ENCODE results near the gene HSH2D.

HSH2D gene

DNA sequence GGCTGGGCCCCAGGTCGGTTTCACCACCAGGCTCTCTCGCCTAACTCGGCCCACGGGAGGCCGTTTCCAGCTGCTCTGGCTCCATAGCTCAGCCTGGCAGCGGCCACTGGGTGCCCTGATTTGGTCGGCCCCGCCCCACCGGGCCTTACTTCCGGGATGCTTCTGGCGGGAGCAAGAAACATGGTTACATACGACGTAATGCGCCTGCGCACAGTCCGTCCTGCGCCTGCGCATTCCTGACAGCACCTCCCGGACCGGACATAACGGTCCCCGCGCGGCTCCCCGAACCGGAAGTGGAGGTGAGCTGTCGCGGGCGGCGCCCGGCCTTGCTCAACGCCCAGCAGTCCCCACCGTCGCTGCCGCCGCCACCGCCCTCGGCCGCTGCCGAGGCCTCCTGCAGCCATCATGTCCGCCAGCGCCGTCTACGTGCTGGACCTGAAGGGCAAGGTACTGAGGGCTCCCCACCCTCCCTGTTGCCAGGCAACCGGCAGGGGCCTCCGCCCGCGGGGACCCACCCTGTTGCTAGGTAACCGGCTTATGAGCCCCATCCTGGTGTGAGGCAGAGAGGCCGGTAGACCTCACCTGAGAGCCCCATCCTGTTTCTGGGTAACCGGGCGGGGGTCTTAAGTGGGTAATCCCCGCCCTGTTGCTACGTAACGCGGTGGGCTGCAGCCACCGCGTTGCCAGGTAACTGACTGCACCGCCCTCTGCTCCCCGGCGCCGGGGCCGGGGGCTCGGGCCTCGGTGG is 54.3 kb downstream of the HSH2D start, which contains the start of gene AP1M1:
TSS of gene AP1M1 (plus strand) at position 290 of the 748 bp plus-strand sequence. CDS start at position 406, 116 bp downstream.
- peak; percentile 98 for DNase-seq (ENCODE audit: low spot score)

- no peak for DNase-seq (ENCODE audit: low spot score)
Observed at GRCh38 chr19:16198370-16198651, 54.8 kb downstream of the HSH2D start.

GRCh38 chr19:16199275-16199932 is 55.9 kb downstream of the HSH2D start:
- DNase-seq (ENCODE audit: low spot score): no peak

DNA sequence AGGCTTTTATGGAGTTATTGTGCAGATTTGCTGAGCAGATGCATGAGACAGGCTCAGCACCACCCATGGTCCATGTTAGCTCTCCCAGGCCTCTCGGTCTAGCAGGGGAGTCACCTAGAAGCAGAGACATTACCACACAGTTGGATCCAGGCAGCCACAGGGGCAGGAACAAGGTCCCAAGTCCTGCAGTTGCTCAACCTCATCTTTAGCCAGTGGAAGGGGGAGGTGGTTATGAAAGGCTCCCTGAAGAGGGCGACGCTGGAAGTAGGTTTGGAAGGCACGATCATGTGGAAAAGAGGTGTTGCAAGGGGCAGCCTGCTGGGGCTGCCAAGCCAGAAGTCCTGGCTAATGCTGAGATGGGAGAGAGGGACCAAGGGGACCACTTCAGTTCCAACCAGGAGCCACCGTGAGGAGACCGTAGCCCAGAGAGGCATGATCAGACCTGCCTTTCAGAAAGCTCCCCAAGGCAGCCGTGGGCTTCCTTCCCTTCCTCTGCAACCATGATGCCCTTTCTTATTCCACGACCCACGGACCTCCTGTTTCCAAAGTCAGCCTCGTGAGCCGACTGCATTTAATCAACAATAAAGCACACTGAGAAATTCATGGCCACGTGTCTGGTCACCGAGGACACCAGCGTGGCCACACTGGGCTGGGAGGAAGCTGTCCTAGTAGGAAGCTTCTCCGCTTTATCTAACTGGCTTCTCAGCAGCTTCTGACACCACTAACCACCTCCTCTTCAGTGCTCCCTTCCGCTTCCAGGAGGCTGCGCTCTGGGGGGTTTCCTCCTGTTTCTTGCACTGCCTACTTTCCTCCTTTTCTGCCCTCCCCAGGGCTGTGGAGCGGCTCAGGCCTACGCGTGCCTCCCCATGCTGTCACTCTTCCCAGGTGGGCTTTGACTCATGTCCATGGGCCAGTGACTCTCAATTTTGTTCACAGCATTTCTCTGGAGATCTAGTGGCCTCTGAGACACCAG is 56.8 kb downstream of the HSH2D start:
- DNase-seq (ENCODE audit: low spot score): no peak

GRCh38 chr19:16201011-16201391 is 57.5 kb downstream of the HSH2D start:
- DNase-seq (ENCODE audit: low spot score): no peak

DNA sequence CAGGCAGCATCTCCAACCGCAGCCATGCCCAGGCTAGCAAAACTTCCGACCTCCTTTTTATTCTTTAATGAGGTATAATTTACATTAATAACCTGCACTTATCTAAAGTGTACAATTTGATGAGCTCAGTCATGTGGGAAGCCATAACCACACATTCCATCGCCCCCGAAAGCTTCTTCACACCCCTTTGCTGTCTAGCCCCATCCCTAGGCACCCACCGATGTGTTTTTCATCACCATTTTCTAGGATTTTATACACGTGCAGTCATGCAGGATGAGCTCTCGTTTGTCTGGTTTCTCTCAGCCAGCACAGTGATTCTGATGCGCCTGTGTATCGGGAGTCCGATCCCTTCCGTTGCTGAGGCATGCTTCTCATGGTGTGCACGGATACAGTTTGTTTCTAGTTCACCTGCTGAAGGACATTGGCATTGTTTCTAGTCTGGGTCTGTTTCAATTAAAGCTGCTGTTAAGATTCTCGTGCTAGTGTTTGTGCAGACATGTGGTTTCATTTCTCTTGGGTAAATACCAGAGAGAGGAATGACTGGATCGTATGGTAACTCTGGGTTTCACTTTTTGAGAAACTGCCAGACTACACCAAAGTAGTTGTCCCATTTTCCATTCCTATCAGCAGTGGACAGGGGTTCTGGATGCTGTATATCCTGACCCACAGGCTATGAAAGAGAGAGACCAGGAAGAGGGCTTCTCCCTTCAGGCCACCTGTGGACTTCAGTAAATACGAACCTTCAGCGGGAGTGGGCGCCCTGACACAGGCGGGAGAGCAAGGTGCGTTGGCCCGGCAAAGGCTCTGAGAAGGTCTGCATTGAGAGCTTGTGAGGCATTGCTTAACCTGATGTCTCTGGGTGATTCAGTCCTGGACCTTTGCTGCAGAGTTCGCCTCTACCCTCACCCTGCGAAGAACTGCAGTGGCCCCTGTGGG is 59.1 kb downstream of the HSH2D start:
- no peak for DNase-seq (ENCODE audit: low spot score)

DNA sequence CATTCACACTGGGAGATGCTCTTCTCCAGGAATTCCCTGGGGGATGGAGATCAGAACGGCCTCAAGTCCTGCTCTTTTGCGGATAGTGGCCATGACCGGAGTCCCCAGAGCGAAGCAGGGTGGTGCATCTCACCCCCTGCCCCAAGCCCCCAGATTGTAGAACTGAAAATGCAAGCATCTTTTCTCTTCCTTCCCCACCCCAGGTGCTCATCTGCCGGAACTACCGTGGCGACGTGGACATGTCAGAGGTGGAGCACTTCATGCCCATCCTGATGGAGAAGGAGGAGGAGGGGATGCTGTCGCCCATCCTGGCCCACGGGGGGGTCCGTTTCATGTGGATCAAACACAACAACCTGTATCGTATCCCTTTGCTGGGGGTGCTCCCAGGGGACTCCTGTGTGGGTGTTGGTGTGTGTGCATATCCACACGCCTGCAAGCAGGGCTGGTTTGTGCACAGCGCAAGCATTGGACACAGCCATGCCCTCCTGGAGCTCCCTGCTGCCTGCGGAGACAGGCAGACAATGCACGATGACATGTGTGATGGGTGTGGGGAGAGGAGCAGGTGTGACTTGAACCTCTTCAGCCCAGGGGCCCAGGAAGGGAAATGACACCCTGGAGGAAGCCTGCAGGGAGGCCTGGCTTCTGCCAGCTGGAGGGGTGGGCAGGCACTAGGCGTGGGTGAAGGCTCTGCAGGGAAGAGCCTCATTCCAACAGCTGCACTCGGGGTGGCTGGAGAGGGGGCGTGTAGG is 59.9 kb downstream of the HSH2D start:
- DNase-seq (ENCODE audit: low spot score): no peak

- no peak for DNase-seq (ENCODE audit: low spot score)
Observed at GRCh38 chr19:16204005-16204294, 60.5 kb downstream of the HSH2D start.

- DNase-seq (ENCODE audit: low spot score): no peak
Observed at GRCh38 chr19:16205205-16206045, 61.9 kb downstream of the HSH2D start.

DNA sequence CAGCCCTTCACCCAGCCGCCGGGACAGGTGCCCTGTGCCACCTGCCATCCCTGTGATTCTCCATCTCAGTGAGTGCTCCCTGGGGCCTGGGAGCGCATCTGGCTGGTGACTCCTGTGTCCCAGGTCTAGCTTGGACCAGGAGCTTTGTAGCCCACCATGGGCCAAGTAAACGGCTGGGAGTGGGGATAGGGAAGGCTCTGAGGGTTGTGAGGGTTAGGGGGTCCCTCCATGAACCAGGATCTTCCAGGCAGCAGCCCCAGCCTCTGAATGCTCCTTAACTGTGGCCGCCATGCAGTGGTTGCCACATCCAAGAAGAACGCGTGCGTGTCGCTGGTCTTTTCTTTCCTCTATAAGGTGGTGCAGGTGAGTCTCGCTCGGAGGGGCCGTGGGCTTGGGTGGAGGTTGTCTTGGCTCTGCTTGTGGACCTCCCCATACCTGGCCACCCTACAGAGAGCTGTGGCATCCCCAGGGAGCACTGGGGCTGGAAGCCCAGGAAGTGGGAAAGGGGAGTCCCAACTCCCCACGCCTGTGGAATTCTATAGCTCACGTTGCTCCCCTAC is 62.6 kb downstream of the HSH2D start:
- no peak for DNase-seq (ENCODE audit: low spot score)

GRCh38 chr19:16206637-16207036 is 63.2 kb downstream of the HSH2D start:
- DNase-seq (ENCODE audit: low spot score): no peak

- DNase-seq (ENCODE audit: low spot score): no peak
Observed at GRCh38 chr19:16207063-16207462, 63.6 kb downstream of the HSH2D start.

DNA sequence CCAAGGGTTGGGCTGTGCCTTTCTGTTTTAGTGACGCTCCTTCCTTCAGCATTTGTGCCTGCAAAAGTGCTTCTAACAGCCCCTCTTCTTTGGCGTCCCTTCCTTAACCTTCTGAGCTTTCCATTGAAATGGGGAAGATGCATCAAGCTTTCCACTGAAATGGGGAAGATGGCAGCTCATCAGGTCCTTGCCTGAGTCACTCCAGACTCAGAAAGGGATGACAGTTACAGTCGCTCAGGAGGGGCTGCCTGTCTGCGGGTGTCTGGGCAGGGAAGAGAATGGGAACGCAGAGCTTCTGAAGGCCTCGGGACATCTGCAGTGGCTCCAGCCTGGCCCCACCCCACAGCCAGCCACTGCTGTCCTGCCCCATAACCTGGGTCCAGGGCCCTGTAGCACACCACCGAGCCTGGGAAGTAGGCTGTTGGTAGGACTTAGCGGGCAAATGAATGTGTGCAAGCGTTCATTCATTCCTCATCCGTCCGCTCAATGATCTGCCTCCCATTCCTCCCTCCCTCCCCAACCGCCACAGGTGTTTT is 64.1 kb downstream of the HSH2D start:
- no peak for DNase-seq (ENCODE audit: low spot score)
